GM03348 (cell line): ENCODE data around the gene PHTF1.
"Not testable (repeated sequence)": the region's sequence is repeated elsewhere in the genome, so short reads cannot be mapped to it uniquely, and the experiment has no call there.

ENCODE experiments used
- DNase-seq: peaks from one replicate; pipeline ENCODE4 v3.0.0; 2012; ENCODE audit warnings: low spot score

Gene PHTF1

DNA sequence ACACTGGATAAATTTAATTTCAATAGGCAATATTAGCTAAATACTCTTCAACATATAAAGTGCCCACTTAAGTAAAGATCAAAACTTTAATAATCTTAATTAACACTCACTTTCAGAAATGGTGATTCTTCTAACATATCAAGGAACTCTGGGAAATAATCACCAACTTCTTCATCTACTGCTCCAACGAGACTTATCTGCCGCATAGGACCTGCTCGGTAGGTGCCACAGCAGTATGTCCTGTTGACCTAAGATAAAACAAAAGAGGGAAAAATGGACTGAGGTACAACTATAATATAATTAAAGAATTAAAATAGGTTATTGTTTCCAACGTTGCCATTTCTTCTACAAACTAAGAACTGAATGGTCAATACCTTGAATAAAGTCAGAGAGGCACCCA is 18.3 kb upstream of the PHTF1 start:
- no peak for DNase-seq

DNA sequence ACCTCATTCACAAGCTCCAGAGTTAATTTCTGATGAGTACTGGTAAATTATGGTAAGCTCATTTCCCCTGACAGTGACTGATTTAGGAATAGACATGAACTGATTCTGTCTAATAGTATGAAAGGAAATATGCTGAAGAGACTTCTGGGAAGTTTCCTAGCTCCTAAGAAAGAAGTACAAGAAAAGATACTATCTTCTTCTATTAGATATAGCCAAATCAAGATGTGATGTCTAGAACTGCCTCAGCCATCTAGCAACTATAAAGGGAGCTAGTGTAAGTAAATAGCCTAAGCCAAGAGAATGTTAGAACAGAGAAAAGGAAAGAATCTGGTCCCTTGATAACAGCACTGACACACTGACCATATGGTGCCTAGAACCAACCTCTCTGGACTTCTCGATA is 10.7 kb upstream of the PHTF1 start:
- no peak for DNase-seq

DNA sequence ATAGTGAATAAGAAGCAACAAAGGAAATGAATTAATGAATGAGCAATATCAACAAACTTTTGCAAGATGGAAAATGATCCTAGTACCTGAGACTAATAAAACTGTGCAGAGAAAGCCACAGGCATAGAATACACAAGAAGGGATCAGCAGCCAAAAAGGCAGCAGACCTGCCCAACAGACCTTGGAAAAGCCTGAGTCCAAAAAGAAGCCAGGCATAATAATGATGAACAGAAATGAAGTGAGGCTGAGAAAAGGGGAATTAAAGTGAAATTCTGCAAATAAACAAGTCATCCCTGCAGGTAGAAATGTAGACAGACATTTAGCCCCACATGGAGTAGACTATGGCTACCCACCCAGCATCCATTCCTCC is 10.3 kb upstream of the PHTF1 start:
- DNase-seq: no peak

DNA sequence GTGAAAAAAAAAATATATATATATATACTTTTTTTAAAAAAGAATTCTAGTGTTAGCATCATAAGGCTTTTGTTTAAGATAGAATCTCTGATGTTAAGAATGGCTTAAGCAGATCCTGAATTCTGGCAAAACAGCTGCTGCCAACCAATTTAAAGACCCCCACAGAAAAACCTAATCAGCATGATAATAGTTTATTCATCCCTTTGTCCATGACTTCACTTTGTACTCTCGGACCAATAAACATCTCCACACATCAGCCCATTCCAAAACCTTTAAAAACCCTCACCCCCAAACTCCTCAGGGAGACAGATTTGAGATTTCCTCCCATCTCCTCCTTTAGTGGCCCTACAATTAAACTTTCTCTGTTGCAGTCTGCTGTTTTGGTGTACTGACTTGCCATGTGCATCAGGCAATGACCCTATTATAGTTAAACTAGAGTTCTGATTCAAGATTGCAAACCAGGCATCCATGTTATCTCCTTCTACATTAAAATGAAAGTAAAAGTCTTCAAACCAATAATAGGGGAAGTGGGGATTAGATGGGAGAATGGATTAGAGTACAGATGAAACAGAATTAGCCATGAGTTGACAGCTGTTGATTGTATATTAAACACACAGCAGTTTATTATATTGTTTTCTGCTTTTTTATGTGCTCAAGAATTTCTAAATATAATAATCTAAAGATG is 9.8 kb upstream of the PHTF1 start:
- no peak for DNase-seq

DNA sequence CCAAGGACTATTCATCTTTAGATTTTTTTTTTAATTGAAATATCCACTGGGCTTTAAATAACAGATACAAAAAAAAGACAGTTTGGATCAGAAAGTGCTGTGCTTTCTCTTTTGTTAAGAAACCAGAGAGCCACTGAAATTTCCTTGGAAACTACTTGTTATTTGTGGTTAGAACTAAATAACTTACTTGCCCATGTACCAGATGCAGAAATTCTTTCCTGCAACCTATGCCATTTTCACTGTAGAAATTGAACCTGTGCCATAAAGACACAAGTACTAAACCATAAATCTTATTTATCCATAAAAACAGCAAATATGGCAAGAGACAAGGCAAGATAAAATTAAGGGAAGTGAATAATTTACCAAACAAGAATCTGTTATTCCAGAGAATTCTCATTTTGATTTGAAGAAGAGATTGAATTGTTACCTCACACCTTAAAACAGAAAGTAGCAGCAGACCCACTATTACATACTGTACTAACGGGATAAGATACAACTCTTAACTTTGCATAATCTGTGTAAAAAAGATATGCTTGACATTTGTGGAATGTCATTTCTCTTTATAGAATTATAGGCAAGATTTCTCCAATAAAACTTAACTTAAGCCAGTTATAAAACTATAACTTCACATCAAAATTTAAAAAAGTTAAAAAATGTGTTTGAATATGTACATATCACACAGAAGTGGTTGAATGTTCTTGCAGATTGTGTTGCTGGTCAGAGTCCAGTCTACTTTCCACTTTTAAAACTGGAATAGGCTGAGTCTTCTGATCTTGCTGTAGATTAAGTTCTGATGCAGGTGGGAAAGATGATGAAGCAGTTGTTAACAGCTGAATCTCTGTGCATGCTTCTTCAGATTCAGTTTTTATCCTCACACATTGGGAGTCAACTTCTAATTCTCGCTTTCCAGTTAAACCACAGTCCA is 6.3 kb upstream of the PHTF1 start:
- DNase-seq: peak; percentile 39

DNA sequence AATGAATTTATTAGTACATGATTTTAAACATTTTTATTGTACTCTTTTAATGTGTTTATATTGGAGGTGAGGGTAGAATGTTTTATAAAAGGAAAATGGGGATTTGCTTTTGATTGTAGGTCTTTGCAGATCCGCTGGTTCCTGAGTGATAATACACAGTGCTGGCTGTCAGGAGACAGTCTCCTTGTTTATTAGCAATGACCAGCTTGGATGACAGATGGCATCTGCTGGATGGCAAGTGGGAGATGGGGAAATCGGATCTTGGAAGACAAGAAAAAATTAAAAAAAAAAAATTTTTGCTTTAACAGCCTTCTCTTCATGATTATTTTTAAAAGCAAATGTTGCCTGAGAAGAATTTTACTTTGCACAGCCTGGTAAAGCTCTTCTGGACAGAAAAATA is 4.4 kb upstream of the PHTF1 start:
- DNase-seq: no peak

DNA sequence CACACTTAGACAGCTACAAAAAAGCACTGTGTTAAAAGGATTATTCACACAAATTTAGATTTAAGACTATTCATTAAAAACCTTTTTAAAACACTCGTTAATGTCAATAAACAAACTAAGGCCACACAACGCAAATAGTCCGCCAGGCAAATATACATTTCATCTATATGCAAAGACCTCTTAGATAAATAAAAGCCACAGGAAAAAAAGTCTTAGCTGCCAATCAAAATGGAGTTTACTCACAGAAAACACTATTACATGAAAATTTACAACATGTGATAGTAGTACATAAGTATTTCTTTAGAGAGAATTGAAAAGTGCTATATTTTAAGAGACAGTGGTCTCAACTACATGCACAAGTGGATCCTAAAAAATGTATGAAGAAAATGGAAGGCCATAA is 2.7 kb upstream of the PHTF1 start:
- no peak for DNase-seq

DNA sequence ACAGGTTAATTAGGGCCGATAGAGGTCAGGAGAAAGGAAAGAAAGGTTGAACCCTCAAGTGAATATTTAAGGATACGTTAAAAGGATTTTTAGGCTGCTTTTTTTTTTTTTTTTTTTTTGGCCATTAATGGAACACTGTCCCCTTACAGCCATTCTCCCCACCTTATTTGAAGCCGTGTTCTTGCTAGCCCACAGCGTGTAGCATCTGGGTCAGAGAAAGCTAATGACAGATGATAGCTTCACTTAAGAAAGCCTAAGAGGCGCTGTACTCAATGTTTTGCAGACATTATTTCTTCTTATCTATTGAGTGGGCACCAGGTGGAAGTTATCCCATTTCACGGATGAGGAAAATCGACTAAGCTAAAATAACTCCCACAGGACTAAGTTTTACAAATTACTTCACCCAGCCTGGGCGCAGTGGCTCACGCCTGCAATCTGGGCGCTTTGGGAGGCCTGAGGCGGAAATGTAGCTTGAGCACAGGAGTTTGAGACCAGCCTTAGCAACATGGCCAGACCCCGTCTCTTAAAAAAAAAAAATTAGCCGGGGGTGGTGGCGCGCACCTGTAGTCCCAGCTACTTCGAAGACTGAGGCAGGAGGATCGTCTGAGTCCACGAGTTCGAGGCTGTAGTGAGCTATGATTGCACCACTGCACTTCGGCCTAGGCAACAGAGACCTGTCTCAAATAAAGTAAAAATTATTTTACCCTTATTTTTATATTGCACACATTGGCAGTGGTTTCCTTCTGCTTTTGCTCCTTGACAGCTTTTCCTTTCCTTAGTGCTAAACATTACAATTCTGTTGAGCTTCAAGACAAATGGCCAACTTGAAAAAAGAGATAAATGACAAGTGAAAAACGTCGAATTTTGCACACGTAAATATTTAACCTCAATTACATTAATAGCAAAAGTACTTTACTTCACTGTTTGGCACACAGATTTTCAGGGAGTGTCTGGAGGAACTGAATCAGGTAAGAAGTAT is 1.1 kb upstream of the PHTF1 start:
- DNase-seq: no peak

DNA sequence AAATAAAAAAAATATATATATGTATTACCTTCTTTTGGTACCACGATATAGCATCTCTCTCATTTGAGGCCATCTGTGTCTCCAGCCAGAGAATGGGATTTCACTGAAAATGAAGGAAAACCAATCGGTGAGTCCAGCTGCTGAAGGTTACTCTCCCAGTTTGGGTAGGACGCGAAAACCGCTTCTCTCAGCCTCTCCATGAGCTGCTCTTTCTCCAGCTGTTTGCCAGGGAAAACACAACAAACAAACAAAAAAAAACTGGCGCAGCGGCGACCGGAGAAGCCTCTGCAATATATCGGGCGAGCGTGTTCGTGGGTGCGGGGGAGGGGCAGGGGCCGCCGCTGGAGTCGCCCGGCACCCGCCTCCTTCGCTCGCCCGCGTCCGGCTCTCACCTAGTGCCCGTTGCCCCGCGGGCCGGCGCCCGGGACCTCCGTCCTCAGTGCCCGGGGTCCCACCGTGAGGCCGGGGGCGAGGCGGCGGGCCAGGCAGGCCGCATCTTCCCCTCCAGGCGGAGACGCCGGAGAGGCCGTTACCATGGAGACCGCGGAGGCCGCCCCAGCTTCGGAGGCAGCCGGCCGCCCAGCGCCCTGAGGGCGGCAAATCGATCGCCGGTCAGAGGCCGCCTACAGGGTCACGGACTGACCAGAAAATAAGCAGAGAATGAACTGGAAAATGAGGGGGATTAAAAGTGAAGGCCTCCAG is 504 bp downstream of the PHTF1 start:
- DNase-seq: peak; percentile 81

DNA sequence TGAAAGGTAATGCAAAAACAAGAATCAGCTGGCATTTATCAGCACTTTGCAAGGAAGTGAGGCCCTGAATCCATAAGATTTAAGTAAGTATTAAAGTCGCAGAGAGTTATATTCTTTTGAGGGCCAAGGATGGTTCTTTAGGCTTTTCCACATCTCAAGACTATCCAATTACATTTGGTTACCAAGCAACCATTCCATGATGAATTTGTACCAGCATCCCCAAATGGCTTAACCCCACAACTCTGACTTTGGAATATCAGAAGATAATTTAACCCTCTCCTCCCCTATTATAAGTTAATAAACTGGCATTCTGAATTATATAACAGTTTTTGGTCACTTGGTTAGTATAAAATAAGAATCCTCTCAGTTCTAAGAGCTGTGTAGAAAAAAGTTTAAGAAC is 2.8 kb downstream of the PHTF1 start:
- no peak for DNase-seq

DNA sequence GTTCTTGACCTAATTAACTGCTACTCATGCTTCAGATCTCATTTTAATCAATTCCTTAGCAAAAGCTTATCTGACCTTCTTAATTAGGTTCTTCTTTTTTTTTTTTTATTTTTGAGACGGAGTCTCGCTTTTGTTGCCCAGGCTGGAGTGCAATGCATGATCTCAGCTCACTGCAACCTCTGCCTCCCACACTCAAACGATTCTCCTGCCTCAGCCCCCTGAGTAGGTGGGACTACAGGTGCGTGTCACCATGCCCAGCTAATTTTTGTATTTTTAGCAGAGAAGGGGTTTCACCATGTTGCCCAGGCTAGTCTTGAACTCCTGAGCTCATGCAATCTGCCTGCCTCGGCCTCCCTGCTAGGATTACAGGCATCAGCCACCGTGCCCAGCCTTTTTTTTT is 6.0 kb downstream of the PHTF1 start:
- DNase-seq: not testable (repeated sequence)

DNA sequence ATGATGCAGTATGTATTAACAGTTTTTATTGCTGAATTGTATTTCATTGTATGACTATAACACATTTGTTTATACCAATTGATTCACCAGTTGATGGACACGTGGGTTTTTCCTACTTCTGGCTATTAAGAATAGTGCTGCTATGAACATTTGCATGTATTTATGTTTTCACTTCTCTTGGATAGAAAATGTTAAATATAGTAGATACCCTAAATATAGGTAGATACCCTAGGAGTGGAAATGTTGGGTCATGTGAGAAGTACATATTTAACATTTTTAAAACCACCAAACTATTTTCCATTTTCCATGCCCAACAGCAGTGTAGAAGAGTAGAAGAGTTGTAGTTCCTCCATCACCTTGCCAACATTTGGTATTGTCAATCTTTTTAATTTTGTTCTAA is 7.8 kb downstream of the PHTF1 start:
- DNase-seq: no peak

DNA sequence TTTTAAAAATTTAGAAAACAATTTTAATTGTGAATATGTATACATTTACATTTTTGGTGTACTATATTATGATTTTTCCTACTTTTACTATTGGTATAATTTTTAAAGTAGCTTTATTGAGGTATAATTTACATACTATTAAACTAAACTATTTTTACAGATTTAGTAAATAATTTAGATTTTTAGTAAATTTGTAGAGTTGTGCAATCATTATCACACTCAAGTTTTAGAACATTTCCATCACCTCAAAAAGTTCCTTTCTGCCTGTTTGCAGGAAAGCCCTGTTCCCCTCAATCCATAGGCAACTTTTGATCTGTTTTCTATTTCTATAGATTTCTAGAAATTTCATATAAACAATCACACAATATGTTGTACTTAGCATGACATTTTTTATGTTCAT is 8.2 kb downstream of the PHTF1 start:
- no peak for DNase-seq

DNA sequence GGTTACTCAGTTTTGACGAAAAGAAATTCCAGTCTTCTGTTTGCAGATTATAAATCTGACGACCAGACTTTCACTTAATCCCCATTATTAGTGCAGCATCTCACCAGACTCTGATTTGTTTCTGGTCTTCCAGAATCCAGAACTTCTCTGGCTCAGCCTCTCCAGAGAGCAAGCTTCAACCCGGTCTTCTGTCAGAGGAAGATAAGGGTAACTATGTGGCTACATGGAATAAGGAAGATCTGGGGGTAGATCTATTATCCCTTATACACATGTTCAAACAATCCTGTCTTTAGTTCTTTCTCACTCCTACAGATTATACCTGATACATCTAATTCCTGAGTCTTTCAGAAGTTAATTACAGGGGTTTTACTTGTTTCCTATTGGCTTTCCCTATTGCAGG is 9.9 kb downstream of the PHTF1 start:
- DNase-seq: no peak

DNA sequence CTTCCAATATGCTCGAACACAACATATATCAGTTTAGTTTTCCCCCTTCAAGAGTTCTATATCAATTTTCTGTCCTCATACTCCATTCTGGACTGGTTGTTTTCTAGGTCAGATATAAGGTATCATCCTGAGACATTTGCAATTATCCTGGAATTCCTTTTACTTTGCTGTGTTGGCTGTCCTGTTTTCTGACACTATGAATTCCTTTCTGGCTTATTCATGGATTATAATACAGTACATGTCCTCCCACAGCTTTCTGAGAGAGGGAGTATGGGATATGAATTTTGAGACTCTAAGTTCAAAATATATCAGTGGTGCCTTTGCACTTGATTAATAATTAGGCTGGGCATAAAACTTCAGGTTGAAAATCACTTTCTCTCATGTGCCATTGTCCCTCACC is 11.9 kb downstream of the PHTF1 start:
- peak; percentile 70 for DNase-seq

DNA sequence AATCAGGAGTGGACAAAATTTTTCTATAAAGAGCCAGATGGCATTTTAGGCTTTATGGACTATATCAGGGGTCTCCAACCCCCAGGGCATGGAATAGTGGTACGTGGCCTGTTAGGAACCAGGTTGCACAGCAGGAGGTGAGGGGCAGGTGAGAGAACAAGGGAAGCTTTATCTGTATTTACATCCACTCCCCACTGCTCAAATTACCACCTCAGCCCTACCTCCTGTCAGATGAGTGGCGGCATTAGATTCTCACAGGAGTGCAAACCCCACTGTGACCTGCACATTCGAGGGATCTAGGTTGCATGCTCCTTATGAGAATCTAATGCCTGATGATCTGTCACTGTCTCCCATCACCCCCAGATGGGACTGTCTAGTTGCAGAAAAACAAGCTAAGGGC is 13.9 kb downstream of the PHTF1 start:
- DNase-seq: no peak

DNA sequence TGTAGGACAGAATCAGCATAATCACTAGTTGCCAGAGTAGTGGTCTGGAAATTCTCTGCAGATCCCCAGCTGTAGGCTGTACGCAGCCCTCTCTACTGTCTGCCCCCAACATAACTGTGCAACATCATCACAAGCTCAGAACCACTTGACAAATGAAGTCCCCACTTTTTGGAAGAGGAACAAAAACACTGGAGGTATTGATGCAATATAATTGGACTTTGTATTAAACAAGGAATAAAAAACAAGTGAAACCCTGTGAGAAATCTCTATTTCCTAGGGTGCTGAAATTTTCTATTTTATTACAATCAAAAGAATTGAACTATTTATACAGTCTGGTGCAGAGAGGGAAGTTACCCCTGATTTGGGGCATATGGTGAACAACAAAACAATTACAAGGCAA is 15.2 kb downstream of the PHTF1 start:
- no peak for DNase-seq

DNA sequence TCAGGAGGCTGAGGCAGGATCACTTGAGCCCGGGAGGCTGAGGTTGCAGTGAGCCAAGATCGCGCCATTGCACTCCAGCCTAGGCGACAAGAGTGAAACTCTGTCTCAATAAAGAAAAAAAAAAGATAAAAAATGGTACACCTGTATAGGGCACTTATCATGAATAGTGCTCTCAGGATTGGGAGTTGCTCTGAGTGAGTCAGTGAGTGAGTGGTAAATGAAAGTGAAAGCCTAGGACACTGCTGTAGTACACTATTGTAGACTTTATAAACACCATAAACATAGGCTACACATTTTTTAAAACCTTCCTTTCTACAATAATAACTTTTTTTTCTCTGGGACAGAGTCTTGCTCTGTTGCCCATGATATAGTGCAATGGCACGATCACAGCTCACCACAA is 16.8 kb downstream of the PHTF1 start:
- no peak for DNase-seq

DNA sequence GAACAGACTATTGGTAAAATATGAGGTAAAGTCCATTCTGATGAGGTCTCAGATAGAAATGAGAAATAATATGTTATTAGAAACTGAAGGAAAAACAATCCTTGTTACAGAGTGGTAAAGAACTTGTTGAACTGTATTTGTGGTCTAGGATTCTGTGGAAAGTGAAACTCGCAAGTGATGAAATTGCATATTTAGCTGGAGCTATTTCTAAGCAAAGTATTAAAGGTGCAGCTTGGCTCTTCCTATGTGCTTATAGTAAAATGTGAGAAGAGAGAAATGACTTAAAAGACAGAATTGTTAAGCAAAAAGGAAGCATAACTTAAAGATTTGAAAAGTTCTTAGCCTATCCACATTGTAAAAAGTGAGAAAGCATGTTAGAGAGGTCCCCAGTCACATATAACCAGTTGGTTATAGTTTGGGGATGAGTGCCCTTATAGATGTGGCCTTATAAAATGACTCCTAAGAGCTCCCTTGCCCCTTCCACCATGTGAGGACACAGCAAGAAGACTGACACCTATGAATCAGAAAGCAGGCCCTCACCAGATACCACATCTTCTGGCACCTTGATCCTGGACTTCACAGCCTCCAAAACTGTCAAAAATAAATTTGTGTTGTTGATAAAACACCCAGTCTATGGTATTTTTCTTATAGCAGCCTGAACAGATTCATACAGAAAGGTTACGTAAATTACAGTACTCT is 24.8 kb downstream of the PHTF1 start:
- no peak for DNase-seq

DNA sequence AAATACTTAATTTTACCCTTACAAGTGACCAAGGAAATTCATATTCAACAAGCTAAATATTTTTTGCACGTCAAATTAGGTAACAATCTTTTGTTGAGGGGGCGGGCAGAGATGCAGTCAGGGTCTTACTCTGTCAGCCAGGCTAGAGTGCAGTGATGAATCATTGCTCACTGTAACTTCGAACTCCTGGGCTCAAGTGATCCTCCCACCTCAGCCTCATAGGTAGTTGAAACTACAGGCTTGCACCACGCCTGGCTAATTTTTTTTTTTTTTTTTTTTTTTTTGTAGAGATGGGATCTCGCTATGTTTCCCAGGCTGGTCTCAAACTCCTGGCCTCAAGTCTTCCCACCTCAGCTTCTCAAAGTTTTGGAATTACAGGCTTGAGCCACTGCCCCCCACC is 26.5 kb downstream of the PHTF1 start:
- no peak for DNase-seq

DNA sequence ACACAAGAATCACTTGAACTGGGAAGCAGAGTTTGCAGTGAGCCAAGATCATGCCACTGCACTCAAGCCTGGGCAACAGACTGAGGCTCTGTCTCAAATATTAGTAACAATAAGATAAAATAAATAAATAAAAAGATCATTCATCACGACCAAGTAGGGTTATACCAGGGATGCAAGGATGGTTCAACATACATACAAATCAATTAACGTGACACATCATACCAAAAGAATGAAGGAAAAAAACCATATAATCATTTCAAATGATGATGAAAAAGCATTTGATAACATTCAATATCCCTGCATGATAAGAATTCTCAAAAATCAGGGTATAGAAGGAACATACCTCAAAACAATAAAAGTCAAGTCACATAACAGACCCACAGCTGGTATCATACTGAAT is 38.3 kb downstream of the PHTF1 start:
- DNase-seq: no peak
